ENCODE data around the gene DDX28. TPM values are rescaled to one million over a fixed set of nuclear protein-coding genes. Genes with fewer than 3 reads are reported as not detected.
"Not testable (repeated sequence)": the region's sequence is repeated elsewhere in the genome, so short reads cannot be mapped to it uniquely, and the experiment has no call there.

The DDX28 gene
- total RNA-seq, 1 experiment from 2014 or later = 20.1 TPM

- no peak for DNase-seq (ENCODE audit: extremely low read depth, low read depth)
Observed at GRCh38 chr16:67996666-67997065, 26.4 kb downstream of the DDX28 start.

GRCh38 chr16:67995423-67995822 is 27.6 kb downstream of the DDX28 start:
- DNase-seq (ENCODE audit: extremely low read depth, low read depth) = no peak

GRCh38 chr16:67994040-67994408 is 29.0 kb downstream of the DDX28 start:
- DNase-seq (ENCODE audit: extremely low read depth, low read depth) = not testable (repeated sequence)

- DNase-seq (ENCODE audit: extremely low read depth, low read depth) = peak; percentile 69
Observed at GRCh38 chr16:67993207-67994039, 29.6 kb downstream of the DDX28 start.

GRCh38 chr16:67992661-67993206 is 30.3 kb downstream of the DDX28 start:
- no peak for DNase-seq (ENCODE audit: extremely low read depth, low read depth)

GRCh38 chr16:67990018-67990386 is 33.0 kb downstream of the DDX28 start:
- DNase-seq (ENCODE audit: extremely low read depth, low read depth) = no peak

- no peak for DNase-seq (ENCODE audit: extremely low read depth, low read depth)
Observed at GRCh38 chr16:67989322-67990017, 33.6 kb downstream of the DDX28 start.

- no peak for DNase-seq (ENCODE audit: extremely low read depth, low read depth)
Observed at GRCh38 chr16:67988675-67989074, 34.4 kb downstream of the DDX28 start.

- no peak for DNase-seq (ENCODE audit: extremely low read depth, low read depth)
Observed at GRCh38 chr16:67987460-67988160, 35.4 kb downstream of the DDX28 start.

GRCh38 chr16:67986949-67987348 is 36.1 kb downstream of the DDX28 start:
- DNase-seq (ENCODE audit: extremely low read depth, low read depth) = no peak

- no peak for DNase-seq (ENCODE audit: extremely low read depth, low read depth)
Observed at GRCh38 chr16:67982011-67982696, 40.9 kb downstream of the DDX28 start.

GRCh38 chr16:67979955-67980678 is 42.9 kb downstream of the DDX28 start, which contains the start of gene DPEP3:
TSS of gene DPEP3 (minus strand) at chr16:67980499. CDS start at chr16:67980380, 119 bp downstream.
- no peak for DNase-seq (ENCODE audit: extremely low read depth, low read depth)

- DNase-seq (ENCODE audit: extremely low read depth, low read depth) = no peak
Observed at GRCh38 chr16:67977469-67978227, 45.4 kb downstream of the DDX28 start.

GRCh38 chr16:67977005-67977404 is 46.0 kb downstream of the DDX28 start:
- no peak for DNase-seq (ENCODE audit: extremely low read depth, low read depth)

- no peak for DNase-seq (ENCODE audit: extremely low read depth, low read depth)
Observed at GRCh38 chr16:67976205-67976604, 46.8 kb downstream of the DDX28 start.

GRCh38 chr16:67975321-67976105 is 47.5 kb downstream of the DDX28 start:
- DNase-seq (ENCODE audit: extremely low read depth, low read depth) = no peak

- DNase-seq (ENCODE audit: extremely low read depth, low read depth) = not testable (repeated sequence)
Observed at GRCh38 chr16:67972285-67972684, 50.7 kb downstream of the DDX28 start.

GRCh38 chr16:67971111-67971510 is 51.9 kb downstream of the DDX28 start:
- no peak for DNase-seq (ENCODE audit: extremely low read depth, low read depth)

Data from NCI-H460 (cell line).